GM18511 (cell line): ENCODE measurements around the gene FAH.
A peak's percentile ranks its signal among the peaks of the same experiment; 100 is the strongest.
"Not testable (repeated sequence)": the region's sequence is repeated elsewhere in the genome, so short reads cannot be mapped to it uniquely, and the experiment has no call there.

Experiments used
- ATAC-seq: cut with Tn5 transposase; IDR thresholded peaks from one replicate; pipeline ENCODE4 v1.9.1; 2021; ENCODE audit warnings: mild to moderate bottlenecking, moderate library complexity; ENCODE audit not compliant: unreplicated experiment

FAH gene

GRCh38 chr15:80151148-80151547 is 1.7 kb upstream of the FAH start:
- no peak for ATAC-seq

- ATAC-seq, result no peak
These were observed 1.2 kb upstream of the FAH start for GRCh38 chr15:80151576-80151975.

- ATAC-seq, result peak; percentile 48
These were observed 461 bp upstream of the FAH start for GRCh38 chr15:80152180-80152895.

- no peak for ATAC-seq
These were observed 1.1 kb downstream of the FAH start for GRCh38 chr15:80153900-80154299.

- no peak for ATAC-seq
These were observed 1.5 kb downstream of the FAH start for GRCh38 chr15:80154336-80154735.

GRCh38 chr15:80155001-80155377 is 2.2 kb downstream of the FAH start:
- ATAC-seq, result no peak

- ATAC-seq, result not testable (repeated sequence)
These were observed 2.8 kb downstream of the FAH start for GRCh38 chr15:80155378-80156175.

- ATAC-seq, result no peak
These were observed 3.4 kb downstream of the FAH start for GRCh38 chr15:80156176-80156720.

GRCh38 chr15:80157215-80157614 is 4.4 kb downstream of the FAH start:
- ATAC-seq, result no peak

- ATAC-seq, result no peak
These were observed 6.5 kb downstream of the FAH start for GRCh38 chr15:80159301-80159700.

- peak; percentile 58 for ATAC-seq
These were observed 7.2 kb downstream of the FAH start for GRCh38 chr15:80159811-80160569.

GRCh38 chr15:80160570-80161156 is 7.9 kb downstream of the FAH start:
- peak; percentile 82 for ATAC-seq

- ATAC-seq, result no peak
These were observed 8.7 kb downstream of the FAH start for GRCh38 chr15:80161468-80162016.

GRCh38 chr15:80162059-80162554 is 9.3 kb downstream of the FAH start:
- no peak for ATAC-seq

GRCh38 chr15:80163217-80163616 is 10.4 kb downstream of the FAH start:
- ATAC-seq, result no peak

- no peak for ATAC-seq
These were observed 11.1 kb downstream of the FAH start for GRCh38 chr15:80163897-80164296.

- ATAC-seq, result no peak
These were observed 15.1 kb downstream of the FAH start for GRCh38 chr15:80167936-80168335.

- no peak for ATAC-seq
These were observed 15.6 kb downstream of the FAH start for GRCh38 chr15:80168421-80168820.

- no peak for ATAC-seq
These were observed 17.1 kb downstream of the FAH start for GRCh38 chr15:80169768-80170357.

GRCh38 chr15:80170596-80170995 is 17.8 kb downstream of the FAH start:
- no peak for ATAC-seq
